KMS-11 (cell line): ENCODE data around the gene ZNF385B.

Experiments used
- H2AFZ ChIP-seq: fragments of 200-600 bp; sonication (generic); 2 replicates; pipeline ENCODE4 v1.6.1; 2016; ENCODE audit warnings: antibody characterized with exemption, mixed run types, low read depth
- H3K27ac ChIP-seq: fragments of 200-600 bp; sonication (generic); 2 replicates; pipeline ENCODE4 v1.6.1; 2016; ENCODE audit warnings: mild to moderate bottlenecking, mixed run types
- H3K27me3 ChIP-seq: fragments of 200-600 bp; sonication (generic); 2 replicates; pipeline ENCODE4 v1.6.1; 2017; ENCODE audit warnings: mild to moderate bottlenecking, low read depth, mixed run types, moderate library complexity; ENCODE audit not compliant: insufficient read depth
- H3K36me3 ChIP-seq: fragments of 200-600 bp; sonication (generic); 2 replicates; pipeline ENCODE4 v1.6.1; 2017; ENCODE audit warnings: mild to moderate bottlenecking, mixed run types; ENCODE audit not compliant: insufficient read depth
- H3K4me1 ChIP-seq: fragments of 200-600 bp; sonication (generic); 2 replicates; pipeline ENCODE4 v1.6.1; 2016; ENCODE audit warnings: mild to moderate bottlenecking, low read depth, mixed run types; ENCODE audit not compliant: poor library complexity, severe bottlenecking
- H3K4me2 ChIP-seq: fragments of 200-600 bp; sonication (generic); 2 replicates; pipeline ENCODE4 v1.7.0; 2016; ENCODE audit warnings: mild to moderate bottlenecking, mixed run types
- H3K4me3 ChIP-seq: fragments of 200-600 bp; sonication (generic); IDR thresholded peaks from 2 replicates; pipeline ENCODE4 v1.6.1; 2017; ENCODE audit warnings: low read depth, low read length, mixed read lengths; ENCODE audit not compliant: insufficient read depth
- H3K79me2 ChIP-seq: fragments of 200-600 bp; sonication (generic); 2 replicates; pipeline ENCODE4 v1.6.1; 2016; ENCODE audit warnings: low read depth, mixed run types; ENCODE audit not compliant: insufficient read depth
- H3K9ac ChIP-seq: fragments of 200-600 bp; sonication (generic); 2 replicates; pipeline ENCODE4 v1.6.1; 2016; ENCODE audit warnings: mild to moderate bottlenecking, mixed run types
- H4K20me1 ChIP-seq: fragments of 200-600 bp; sonication (generic); 2 replicates; pipeline ENCODE4 v1.6.1; 2016; ENCODE audit warnings: mild to moderate bottlenecking, mixed run types; ENCODE audit not compliant: insufficient read depth
- TF ChIP-seq, protein P1 (sequence below): fragments of 200-600 bp; sonication (generic); conservative IDR thresholded peaks from 2 replicates; pipeline ENCODE4 v1.6.1; 2017; ENCODE audit warnings: low read depth, mild to moderate bottlenecking, antibody characterized with exemption, low read length, moderate library complexity, mixed read lengths

ZNF385B gene

DNA sequence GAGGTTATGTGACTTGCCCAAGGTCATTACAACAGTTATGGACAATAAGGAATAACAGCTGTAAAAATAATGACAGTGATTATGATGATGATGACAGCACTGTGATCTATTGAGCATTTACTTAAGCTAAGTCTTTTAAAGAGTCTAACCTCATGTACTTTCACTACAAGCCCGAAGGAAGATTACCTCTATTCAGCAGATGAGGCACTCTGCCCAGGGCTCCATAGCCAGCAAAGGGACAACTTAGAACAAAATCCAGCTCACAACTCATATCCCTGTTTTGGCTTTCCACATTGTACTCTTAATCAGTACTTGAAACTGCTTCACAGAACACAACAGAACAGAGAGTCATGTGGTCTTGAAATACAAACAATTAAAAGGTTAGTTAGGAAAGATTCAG, 290.2 kb downstream of the ZNF385B start:
- H3K4me2 ChIP-seq: no peak overlapping the region

GRCh38 chr2:179569831-179570233, 291.6 kb downstream of the ZNF385B start:
- H3K79me2 ChIP-seq: no peaks in the 10 kb centered on the region
- no peaks in the 10 kb centered on the region for H3K36me3 ChIP-seq
- no peaks in the 10 kb centered on the region for H3K27me3 ChIP-seq
- H3K4me3 ChIP-seq: no peak overlapping the region
- TF ChIP-seq, protein P1, sequence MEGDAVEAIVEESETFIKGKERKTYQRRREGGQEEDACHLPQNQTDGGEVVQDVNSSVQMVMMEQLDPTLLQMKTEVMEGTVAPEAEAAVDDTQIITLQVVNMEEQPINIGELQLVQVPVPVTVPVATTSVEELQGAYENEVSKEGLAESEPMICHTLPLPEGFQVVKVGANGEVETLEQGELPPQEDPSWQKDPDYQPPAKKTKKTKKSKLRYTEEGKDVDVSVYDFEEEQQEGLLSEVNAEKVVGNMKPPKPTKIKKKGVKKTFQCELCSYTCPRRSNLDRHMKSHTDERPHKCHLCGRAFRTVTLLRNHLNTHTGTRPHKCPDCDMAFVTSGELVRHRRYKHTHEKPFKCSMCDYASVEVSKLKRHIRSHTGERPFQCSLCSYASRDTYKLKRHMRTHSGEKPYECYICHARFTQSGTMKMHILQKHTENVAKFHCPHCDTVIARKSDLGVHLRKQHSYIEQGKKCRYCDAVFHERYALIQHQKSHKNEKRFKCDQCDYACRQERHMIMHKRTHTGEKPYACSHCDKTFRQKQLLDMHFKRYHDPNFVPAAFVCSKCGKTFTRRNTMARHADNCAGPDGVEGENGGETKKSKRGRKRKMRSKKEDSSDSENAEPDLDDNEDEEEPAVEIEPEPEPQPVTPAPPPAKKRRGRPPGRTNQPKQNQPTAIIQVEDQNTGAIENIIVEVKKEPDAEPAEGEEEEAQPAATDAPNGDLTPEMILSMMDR: no peak
- peaks cover 18% of the 10 kb centered on the region for H3K4me1 ChIP-seq
- no peak overlapping the region for H2AFZ ChIP-seq
- H4K20me1 ChIP-seq: no peaks in the 10 kb centered on the region
- no peak overlapping the region for H3K27ac ChIP-seq
- no peak overlapping the region for H3K9ac ChIP-seq
- no peak overlapping the region for H3K4me2 ChIP-seq

More for the DNA sequence above, 290.2 kb downstream of the ZNF385B start:
- Histone ChIP-seq H3K9ac (no peak overlapping the region), H3K27me3 (no peaks in the 10 kb centered on the region), H3K4me3 (no peak overlapping the region), H2AFZ (no peak overlapping the region), H3K36me3 (no peaks in the 10 kb centered on the region), H3K79me2 (no peaks in the 10 kb centered on the region), H3K4me1 (peaks cover 19% of the 10 kb centered on the region), H3K27ac (no peak overlapping the region), H4K20me1 (no peaks in the 10 kb centered on the region)
- TF ChIP-seq, protein P1: no peak

- no peaks in the 10 kb centered on the region for H3K79me2 ChIP-seq
- H3K4me1 ChIP-seq: no peaks in the 10 kb centered on the region
- H4K20me1 ChIP-seq: no peaks in the 10 kb centered on the region
- H3K4me3 ChIP-seq: no peak overlapping the region
- no peak overlapping the region for H3K27ac ChIP-seq
- TF ChIP-seq, protein P1: no peak
- no peaks in the 10 kb centered on the region for H3K27me3 ChIP-seq
- H3K9ac ChIP-seq: no peak overlapping the region
- H3K4me2 ChIP-seq: no peak overlapping the region
- no peaks in the 10 kb centered on the region for H3K36me3 ChIP-seq
- H2AFZ ChIP-seq: no peak overlapping the region
Observed at GRCh38 chr2:179565807-179566206, 295.6 kb downstream of the ZNF385B start.

- Histone ChIP-seq H3K4me2 (no peak overlapping the region), H3K4me1 (no peaks in the 10 kb centered on the region), H3K4me3 (no peak overlapping the region), H3K36me3 (no peaks in the 10 kb centered on the region), H3K27ac (no peak overlapping the region), H3K9ac (no peak overlapping the region), H4K20me1 (no peaks in the 10 kb centered on the region), H2AFZ (no peak overlapping the region), H3K79me2 (no peaks in the 10 kb centered on the region), H3K27me3 (no peaks in the 10 kb centered on the region)
- TF ChIP-seq, protein P1: no peak
Observed at GRCh38 chr2:179562330-179562885, 299.0 kb downstream of the ZNF385B start.
